ENCODE data around the gene MYT1.

Gene MYT1

GRCh38 chr20:64250027-64250426 is 85.8 kb downstream of the MYT1 start:
- Histone ChIP-seq H3K27ac (ENCODE audit: low read depth, low read length) (no peak overlapping the region), H3K4me1 (ENCODE audit: control insufficient read depth, insufficient read depth, low read length) (no peaks in the 10 kb centered on the region), H3K27me3 (ENCODE audit: control insufficient read depth, insufficient read depth, low read length) (peaks cover 2% of the 10 kb centered on the region), H3K9ac (ENCODE audit: low read length) (no peak overlapping the region), H3K4me3 (ENCODE audit: low read length) (no peak overlapping the region), H3K36me3 (ENCODE audit: control insufficient read depth, insufficient read depth, low read length) (no peaks in the 10 kb centered on the region)

- no peaks in the 10 kb centered on the region for H3K27me3 ChIP-seq (ENCODE audit: control insufficient read depth, insufficient read depth, low read length)
- peaks cover 5% of the 10 kb centered on the region for H3K4me1 ChIP-seq (ENCODE audit: control insufficient read depth, insufficient read depth, low read length)
- no peaks in the 10 kb centered on the region for H3K36me3 ChIP-seq (ENCODE audit: control insufficient read depth, insufficient read depth, low read length)
- H3K9ac ChIP-seq (ENCODE audit: low read length), result no peak overlapping the region
- H3K4me3 ChIP-seq (ENCODE audit: low read length), result no peak overlapping the region
- no peak overlapping the region for H3K27ac ChIP-seq (ENCODE audit: low read depth, low read length)
Observed at GRCh38 chr20:64253000-64253383, 88.7 kb downstream of the MYT1 start.

- Histone ChIP-seq H3K27ac (ENCODE audit: low read depth, low read length) (no peak overlapping the region), H3K27me3 (ENCODE audit: control insufficient read depth, insufficient read depth, low read length) (no peaks in the 10 kb centered on the region), H3K36me3 (ENCODE audit: control insufficient read depth, insufficient read depth, low read length) (no peaks in the 10 kb centered on the region), H3K4me3 (ENCODE audit: low read length) (no peak overlapping the region), H3K4me1 (ENCODE audit: control insufficient read depth, insufficient read depth, low read length) (peaks cover 7% of the 10 kb centered on the region), H3K9ac (ENCODE audit: low read length) (no peak overlapping the region)
Observed at GRCh38 chr20:64253443-64253842, 89.2 kb downstream of the MYT1 start.

- Histone ChIP-seq H3K4me3 (ENCODE audit: low read length) (no peak overlapping the region), H3K4me1 (ENCODE audit: control insufficient read depth, insufficient read depth, low read length) (peaks cover 7% of the 10 kb centered on the region), H3K36me3 (ENCODE audit: control insufficient read depth, insufficient read depth, low read length) (no peaks in the 10 kb centered on the region), H3K27ac (ENCODE audit: low read depth, low read length) (no peak overlapping the region), H3K27me3 (ENCODE audit: control insufficient read depth, insufficient read depth, low read length) (no peaks in the 10 kb centered on the region), H3K9ac (ENCODE audit: low read length) (no peak overlapping the region)
Observed at GRCh38 chr20:64254156-64254555, 89.9 kb downstream of the MYT1 start.

- H3K36me3 ChIP-seq (ENCODE audit: control insufficient read depth, insufficient read depth, low read length), result no peaks in the 10 kb centered on the region
Observed at GRCh38 chr20:64254571-64255360, 90.5 kb downstream of the MYT1 start.

GRCh38 chr20:64255361-64256281 is 91.4 kb downstream of the MYT1 start, which contains the start of gene PCMTD2:
PCMTD2 (plus strand) TSS chr20:64255748; CDS start chr20:64259966, 4,218 bp downstream.
- H3K27ac ChIP-seq (ENCODE audit: low read depth, low read length), result peak within 1 kb of the TSS; percentile 75
- peak within 1 kb of the TSS; percentile 13 for H3K9ac ChIP-seq (ENCODE audit: low read length)
- H3K36me3 ChIP-seq (ENCODE audit: control insufficient read depth, insufficient read depth, low read length), result no peaks in the 10 kb centered on the region
- peak within 1 kb of the TSS; percentile 77 for H3K4me3 ChIP-seq (ENCODE audit: low read length)
- H3K27me3 ChIP-seq (ENCODE audit: control insufficient read depth, insufficient read depth, low read length), result no peaks in the 10 kb centered on the region
- H3K4me1 ChIP-seq (ENCODE audit: control insufficient read depth, insufficient read depth, low read length), result peaks cover 7% of the 10 kb centered on the region

More at GRCh38 chr20:64254571-64255360, 90.5 kb downstream of the MYT1 start:
- Histone ChIP-seq H3K27ac (ENCODE audit: low read depth, low read length) (peak overlapping the region; percentile 75), H3K4me3 (ENCODE audit: low read length) (peak overlapping the region; percentile 71), H3K9ac (ENCODE audit: low read length) (no peak overlapping the region), H3K4me1 (ENCODE audit: control insufficient read depth, insufficient read depth, low read length) (peaks cover 7% of the 10 kb centered on the region), H3K27me3 (ENCODE audit: control insufficient read depth, insufficient read depth, low read length) (no peaks in the 10 kb centered on the region)

GRCh38 chr20:64256282-64256935 is 92.2 kb downstream of the MYT1 start:
- Histone ChIP-seq H3K27ac (ENCODE audit: low read depth, low read length) (no peak overlapping the region), H3K36me3 (ENCODE audit: control insufficient read depth, insufficient read depth, low read length) (no peaks in the 10 kb centered on the region), H3K27me3 (ENCODE audit: control insufficient read depth, insufficient read depth, low read length) (no peaks in the 10 kb centered on the region), H3K9ac (ENCODE audit: low read length) (no peak overlapping the region), H3K4me3 (ENCODE audit: low read length) (peak overlapping the region; percentile 77), H3K4me1 (ENCODE audit: control insufficient read depth, insufficient read depth, low read length) (peaks cover 7% of the 10 kb centered on the region)

- Histone ChIP-seq H3K4me3 (ENCODE audit: low read length) (peak overlapping the region; percentile 77), H3K4me1 (ENCODE audit: control insufficient read depth, insufficient read depth, low read length) (peaks cover 7% of the 10 kb centered on the region), H3K27ac (ENCODE audit: low read depth, low read length) (no peak overlapping the region), H3K9ac (ENCODE audit: low read length) (no peak overlapping the region), H3K36me3 (ENCODE audit: control insufficient read depth, insufficient read depth, low read length) (no peaks in the 10 kb centered on the region), H3K27me3 (ENCODE audit: control insufficient read depth, insufficient read depth, low read length) (no peaks in the 10 kb centered on the region)
Observed at GRCh38 chr20:64257107-64257757, 93.0 kb downstream of the MYT1 start.

- no peaks in the 10 kb centered on the region for H3K36me3 ChIP-seq (ENCODE audit: control insufficient read depth, insufficient read depth, low read length)
- H3K27ac ChIP-seq (ENCODE audit: low read depth, low read length), result no peak overlapping the region
- H3K4me1 ChIP-seq (ENCODE audit: control insufficient read depth, insufficient read depth, low read length), result peaks cover 7% of the 10 kb centered on the region
- H3K9ac ChIP-seq (ENCODE audit: low read length), result no peak overlapping the region
- H3K27me3 ChIP-seq (ENCODE audit: control insufficient read depth, insufficient read depth, low read length), result no peaks in the 10 kb centered on the region
- no peak overlapping the region for H3K4me3 ChIP-seq (ENCODE audit: low read length)
Observed at GRCh38 chr20:64258071-64258823, 94.0 kb downstream of the MYT1 start.

GRCh38 chr20:64260239-64260638 is 96.0 kb downstream of the MYT1 start:
- Histone ChIP-seq H3K4me3 (ENCODE audit: low read length) (no peak overlapping the region), H3K27ac (ENCODE audit: low read depth, low read length) (no peak overlapping the region), H3K4me1 (ENCODE audit: control insufficient read depth, insufficient read depth, low read length) (peaks cover 7% of the 10 kb centered on the region), H3K36me3 (ENCODE audit: control insufficient read depth, insufficient read depth, low read length) (no peaks in the 10 kb centered on the region), H3K27me3 (ENCODE audit: control insufficient read depth, insufficient read depth, low read length) (no peaks in the 10 kb centered on the region), H3K9ac (ENCODE audit: low read length) (no peak overlapping the region)

GRCh38 chr20:64261138-64261537 is 96.9 kb downstream of the MYT1 start:
- Histone ChIP-seq H3K9ac (ENCODE audit: low read length) (no peak overlapping the region), H3K27ac (ENCODE audit: low read depth, low read length) (no peak overlapping the region), H3K4me1 (ENCODE audit: control insufficient read depth, insufficient read depth, low read length) (peaks cover 7% of the 10 kb centered on the region), H3K36me3 (ENCODE audit: control insufficient read depth, insufficient read depth, low read length) (peaks cover 2% of the 10 kb centered on the region), H3K4me3 (ENCODE audit: low read length) (no peak overlapping the region), H3K27me3 (ENCODE audit: control insufficient read depth, insufficient read depth, low read length) (no peaks in the 10 kb centered on the region)

All from rectal smooth muscle tissue (tissue), 1 donor.